GM21723 (cell line): ENCODE results near the gene FAF1.

Source experiments
- ATAC-seq: cut with Tn5 transposase; IDR thresholded peaks from one replicate; pipeline ENCODE4 v1.9.1; 2021; ENCODE audit warnings: mild to moderate bottlenecking, moderate library complexity; ENCODE audit not compliant: unreplicated experiment

FAF1 gene

DNA sequence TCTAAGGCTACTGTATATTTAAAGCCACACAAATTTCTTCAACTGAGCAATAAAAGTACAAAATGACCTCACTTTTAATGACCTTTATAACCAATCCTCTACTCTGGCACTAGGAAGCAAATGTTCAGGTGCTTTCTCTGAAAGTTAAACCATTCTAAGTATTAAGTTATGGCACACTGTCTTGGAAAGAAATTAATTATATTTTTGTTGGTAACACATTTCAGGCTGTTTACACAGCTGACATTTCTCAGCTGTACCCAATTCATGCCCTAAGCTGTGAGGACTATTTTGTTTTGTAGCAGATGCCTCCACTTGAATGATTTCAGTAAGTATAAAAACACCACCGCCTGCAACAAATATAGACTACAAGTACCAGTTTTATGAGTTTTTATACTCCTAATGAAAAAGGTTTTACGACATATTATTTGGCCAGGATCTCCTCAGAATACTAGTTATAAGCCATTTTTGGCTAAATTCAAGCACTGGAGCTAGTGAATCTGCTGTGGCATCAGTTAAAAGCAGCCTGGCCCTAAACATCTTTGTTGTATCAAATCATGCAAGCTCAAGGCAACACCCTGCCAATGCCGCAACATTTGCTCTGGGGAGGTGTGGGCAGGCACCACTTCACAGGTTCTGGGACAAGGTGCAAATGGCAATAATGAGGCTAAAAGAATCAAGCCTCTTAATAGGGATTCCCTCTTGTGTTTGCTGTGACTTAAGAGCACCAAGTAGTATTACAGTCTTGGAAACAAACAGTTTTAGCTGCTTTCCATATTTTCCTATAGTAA, 308.4 kb downstream of the FAF1 start:
- ATAC-seq, result no peak

DNA sequence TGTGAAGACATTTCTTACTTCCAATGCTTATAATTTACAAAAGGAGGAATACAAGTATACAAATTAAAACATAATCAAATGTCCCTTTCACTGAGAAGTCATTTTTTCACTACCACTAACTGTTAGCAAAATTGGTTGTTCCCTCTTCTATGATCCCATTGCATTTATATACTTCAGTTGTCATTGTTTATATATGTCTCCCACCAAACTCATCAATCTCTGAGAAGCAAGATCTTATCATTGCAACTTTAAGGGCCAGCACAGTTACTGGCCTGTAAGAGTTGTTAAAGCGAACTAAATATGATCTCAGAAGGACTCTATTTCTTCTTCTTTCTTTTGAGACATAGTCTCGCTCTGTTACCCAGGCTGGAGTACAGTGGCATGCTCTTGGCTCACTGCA, 313.5 kb downstream of the FAF1 start:
- no peak for ATAC-seq

- no peak for ATAC-seq
Observed at GRCh38 chr1:50645139-50645538, 314.9 kb downstream of the FAF1 start.

DNA sequence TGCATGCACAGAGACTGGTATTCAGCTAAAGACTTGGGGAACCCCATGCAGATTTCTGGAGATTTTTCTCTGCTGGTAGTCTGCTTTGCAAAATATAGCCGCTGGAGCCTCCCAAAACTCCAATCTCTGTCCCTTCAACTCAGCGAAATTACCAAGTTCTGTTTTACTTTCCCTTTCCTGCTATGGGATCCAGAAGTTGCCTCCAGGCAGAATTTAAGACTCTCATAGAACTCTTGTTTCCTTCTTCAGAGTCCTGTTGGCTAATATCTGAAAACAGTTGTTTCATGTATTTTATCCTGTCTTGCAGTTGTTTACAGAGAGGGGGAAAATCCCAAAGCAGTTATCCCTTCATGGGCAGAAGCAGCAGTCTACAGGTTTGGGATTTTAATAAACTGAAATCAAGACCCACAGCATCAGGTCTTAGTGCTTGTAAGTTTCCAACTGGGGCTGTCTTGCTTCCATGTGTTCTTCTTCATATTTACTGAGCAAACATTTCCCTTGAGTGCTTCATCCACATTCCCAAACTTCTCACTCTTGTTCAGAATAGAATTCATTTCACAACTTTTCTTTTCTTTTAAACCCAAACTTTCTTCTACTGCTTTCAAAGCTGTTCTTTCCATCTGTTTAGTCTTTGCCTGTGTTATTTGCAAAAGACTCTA, 315.5 kb downstream of the FAF1 start:
- ATAC-seq, result no peak

DNA sequence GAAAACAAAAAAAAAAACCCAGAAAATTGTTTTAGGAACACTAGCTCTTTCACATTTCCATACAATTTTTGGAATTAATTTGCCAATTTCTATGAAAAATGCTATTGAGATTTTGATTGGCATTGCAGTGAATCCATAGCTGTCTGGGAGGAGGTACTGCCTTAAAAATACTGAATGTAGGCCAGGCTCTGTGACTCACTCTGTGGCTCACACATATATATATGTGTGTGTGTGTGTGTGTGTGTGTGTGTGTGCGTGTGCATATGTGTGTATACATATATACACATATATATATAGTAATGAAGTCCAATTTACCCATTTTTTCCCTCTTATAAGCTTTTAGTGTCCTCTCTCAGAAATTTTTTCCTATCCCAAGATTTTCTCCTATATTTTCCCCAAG, 322.6 kb downstream of the FAF1 start:
- ATAC-seq, result no peak

DNA sequence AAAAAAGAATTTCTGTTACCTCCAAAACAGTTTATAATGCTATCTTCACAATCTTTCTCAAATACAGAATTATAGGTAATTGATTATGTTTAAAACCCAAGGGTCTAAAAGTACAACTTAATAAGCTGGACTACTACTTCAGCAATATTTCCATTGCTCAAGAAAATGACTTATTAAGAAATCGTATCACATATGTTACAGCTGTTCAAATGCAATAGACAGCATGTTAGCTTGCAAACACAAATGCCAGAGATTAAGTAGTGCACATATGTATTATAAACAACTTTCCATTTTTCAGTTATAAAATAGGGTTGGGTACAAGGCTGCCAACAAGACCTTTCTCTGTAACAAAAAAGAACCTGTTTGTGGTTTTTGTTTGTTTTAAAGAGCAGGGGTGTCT, 325.8 kb downstream of the FAF1 start:
- no peak for ATAC-seq

- ATAC-seq, result no peak
Observed at GRCh38 chr1:50633465-50633864, 326.6 kb downstream of the FAF1 start.

- ATAC-seq, result no peak
Observed at GRCh38 chr1:50631161-50631560, 328.9 kb downstream of the FAF1 start.

DNA sequence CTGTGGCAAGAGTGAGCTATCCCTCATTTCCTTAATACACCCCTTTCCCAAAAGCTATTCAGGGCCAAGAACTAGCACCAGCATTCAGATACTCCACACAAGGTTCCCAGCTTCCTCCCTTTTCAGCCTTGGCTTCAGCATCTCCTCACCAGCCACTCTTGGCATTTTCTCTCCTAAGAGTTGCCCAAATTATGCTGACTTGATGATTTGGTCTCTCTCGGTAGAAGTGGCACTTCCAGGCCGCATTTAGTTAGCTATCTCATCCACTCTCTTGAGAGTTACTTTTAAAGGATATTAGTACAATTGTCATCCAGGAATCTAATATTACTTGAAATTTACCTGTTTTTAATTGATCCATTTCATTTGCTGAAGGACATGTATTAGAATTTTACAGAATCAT, 337.8 kb downstream of the FAF1 start:
- ATAC-seq, result no peak

DNA sequence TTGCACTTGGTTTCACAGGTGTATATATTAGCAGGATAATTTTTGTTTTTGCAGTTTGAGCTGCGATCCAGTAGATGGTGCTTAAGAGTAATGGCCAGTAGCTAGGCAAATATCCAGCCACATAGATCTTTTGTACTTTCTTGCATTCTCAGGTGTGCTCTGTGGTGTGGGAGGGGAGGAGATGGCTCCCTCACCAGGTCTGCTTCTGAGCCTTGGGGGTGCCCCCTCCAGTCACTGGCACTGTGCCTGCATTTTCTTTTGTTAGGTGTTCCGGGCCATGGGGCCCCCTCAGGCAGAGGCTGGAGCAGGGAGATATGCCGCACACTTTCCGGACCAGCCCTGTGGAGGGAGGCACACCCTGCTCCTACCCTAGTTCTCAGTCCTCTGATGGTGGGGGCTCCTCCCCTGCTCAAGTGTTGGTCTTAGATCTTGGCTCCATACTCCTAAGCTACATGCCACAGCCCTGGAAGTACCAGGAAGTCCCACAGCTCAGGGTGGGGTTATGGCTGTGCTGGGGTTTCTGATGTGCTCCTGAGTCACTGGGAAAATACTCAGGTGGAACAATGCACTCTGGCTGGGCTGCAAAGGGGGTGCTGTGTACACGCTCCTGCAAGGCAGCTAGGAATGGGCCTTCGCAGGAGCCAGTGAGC, 339.3 kb downstream of the FAF1 start:
- no peak for ATAC-seq

DNA sequence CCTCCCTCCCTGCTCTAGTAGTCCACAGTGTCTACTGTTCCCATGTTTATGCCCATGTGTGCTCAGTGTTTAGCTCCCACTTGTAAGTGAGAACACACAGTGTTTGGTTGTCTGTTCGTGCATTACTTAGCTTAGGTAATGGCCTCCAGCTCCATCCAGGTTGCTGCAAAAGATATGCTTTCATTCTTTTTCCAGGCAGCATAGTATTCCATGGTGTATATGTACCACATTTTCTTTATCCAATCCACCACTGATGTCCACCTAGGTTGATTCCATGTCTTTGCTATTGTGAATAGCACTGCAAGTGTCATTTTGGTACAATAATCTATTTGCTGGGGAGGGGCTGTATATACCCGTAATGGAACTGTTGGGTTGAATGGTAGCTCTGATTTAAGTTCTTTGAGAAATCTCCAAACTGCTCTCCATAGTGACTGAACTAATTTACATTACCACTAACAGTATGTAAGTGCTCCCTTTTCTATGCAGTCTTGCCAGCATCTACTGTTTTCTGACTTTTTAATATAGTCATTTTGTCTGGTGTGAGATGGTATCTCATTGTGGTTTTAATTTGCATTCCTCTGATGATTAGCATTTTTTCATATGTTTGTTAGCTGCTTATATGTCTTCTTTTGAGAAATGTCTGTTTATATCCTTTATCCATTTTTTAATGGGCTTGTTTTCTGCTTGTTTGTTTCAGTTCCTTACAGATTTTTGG, 344.9 kb downstream of the FAF1 start:
- ATAC-seq, result no peak

- no peak for ATAC-seq
Observed at GRCh38 chr1:50611675-50612074, 348.4 kb downstream of the FAF1 start.

GRCh38 chr1:50610563-50610962, 349.5 kb downstream of the FAF1 start:
- peak; percentile 77 for ATAC-seq

- no peak for ATAC-seq
Observed at GRCh38 chr1:50609508-50609907, 350.6 kb downstream of the FAF1 start.

- ATAC-seq, result no peak
Observed at GRCh38 chr1:50605186-50605875, 354.7 kb downstream of the FAF1 start.

- ATAC-seq, result no peak
Observed at GRCh38 chr1:50604580-50604979, 355.5 kb downstream of the FAF1 start.

GRCh38 chr1:50603274-50604271, 356.5 kb downstream of the FAF1 start:
- ATAC-seq, result no peak

DNA sequence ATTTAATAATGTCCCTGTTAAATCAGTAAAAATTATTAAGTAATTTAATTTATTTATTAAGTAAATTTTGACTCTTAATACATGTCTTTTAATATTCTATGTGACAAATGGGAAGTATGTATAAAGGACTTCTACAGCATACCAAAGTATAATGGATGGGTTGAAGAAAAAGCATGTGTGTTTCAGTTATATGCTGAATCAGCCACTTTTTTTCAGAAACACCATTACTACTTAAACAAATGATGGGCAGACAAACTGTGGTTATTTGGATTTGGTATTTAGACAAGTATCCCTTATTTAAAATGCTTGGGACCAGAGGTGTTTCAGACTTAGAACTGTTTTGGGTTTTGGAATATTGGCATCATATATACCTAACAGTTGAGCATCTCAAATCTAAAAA, 360.5 kb downstream of the FAF1 start:
- ATAC-seq, result no peak

- ATAC-seq, result no peak
Observed at GRCh38 chr1:50595874-50596273, 364.2 kb downstream of the FAF1 start.

- ATAC-seq, result no peak
Observed at GRCh38 chr1:50593515-50593914, 366.6 kb downstream of the FAF1 start.
